ENCODE measurements around the gene NTM. TPM values are rescaled to one million over a fixed set of nuclear protein-coding genes. Genes with fewer than 3 reads are reported as not detected.

NTM gene
- total RNA-seq, 1 experiment from 2014 or later: 8.6 TPM

DNA sequence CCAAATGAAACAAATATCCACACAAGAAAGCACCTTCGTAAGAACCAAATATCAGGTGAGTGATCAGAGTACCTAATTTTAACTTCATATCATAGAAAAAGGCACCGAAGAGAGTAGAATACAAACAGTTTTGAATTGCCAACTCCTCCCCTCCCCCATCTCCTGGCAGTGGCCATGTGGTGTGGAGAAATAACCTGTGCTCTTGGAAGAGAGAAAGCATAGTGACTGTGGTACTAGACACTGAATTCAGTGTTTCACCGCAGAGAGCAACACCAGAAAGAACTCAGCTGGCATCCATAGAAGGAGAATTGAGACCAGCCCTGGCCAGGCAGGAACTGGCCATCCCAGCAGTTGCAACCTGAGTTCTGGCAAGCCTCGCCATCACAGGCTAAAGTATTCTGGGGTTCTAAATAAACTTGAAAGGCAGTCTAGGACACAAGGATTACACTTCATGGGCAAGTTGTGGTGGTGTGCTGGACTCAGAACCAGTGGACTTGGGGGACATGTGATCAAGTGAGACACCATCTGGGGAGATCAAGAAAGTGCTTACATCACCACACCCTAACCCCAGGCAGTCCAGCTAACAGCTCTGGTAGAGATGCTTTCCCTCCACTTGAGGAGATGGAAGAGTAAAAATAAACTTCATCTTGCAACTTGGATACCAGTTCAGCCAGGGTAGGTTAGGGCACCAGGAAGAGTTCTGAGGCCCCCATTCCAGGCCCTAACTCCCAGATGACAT is 1003.2 kb downstream of the NTM start:
- Histone ChIP-seq H3K4me1 (ENCODE audit: insufficient read depth, low read length, poor library complexity, severe bottlenecking) (no peaks in the 10 kb centered on the region), H3K27me3 (replicated peaks; ENCODE audit: insufficient read depth, low read depth, low read length, poor library complexity) (peaks cover 21% of the 10 kb centered on the region), H3K9me3 (ENCODE audit: low read depth, low read length, poor library complexity, severe bottlenecking) (peaks cover 12% of the 10 kb centered on the region), H3K27ac (ENCODE audit: low read depth, low read length, poor library complexity, severe bottlenecking) (no peak overlapping the region), H3K4me3 (ENCODE audit: low read depth, low read length, poor library complexity, severe bottlenecking) (no peak overlapping the region), H3K36me3 (ENCODE audit: insufficient read depth, low read length, poor library complexity, severe bottlenecking) (no peaks in the 10 kb centered on the region)
- POLR2A ChIA-PET (ENCODE audit: low non-redundant PET): no interaction called here
- intact Hi-C loops (cut with micrococcal nuclease; ENCODE audit: unreplicated experiment): no loop called here
- no peak for TF ChIP-seq EZH2 (IDR thresholded peaks at IDR 0.05; ENCODE audit: borderline replicate concordance, low read depth, low read length, poor library complexity, severe bottlenecking)
- TF ChIP-seq, protein P1, sequence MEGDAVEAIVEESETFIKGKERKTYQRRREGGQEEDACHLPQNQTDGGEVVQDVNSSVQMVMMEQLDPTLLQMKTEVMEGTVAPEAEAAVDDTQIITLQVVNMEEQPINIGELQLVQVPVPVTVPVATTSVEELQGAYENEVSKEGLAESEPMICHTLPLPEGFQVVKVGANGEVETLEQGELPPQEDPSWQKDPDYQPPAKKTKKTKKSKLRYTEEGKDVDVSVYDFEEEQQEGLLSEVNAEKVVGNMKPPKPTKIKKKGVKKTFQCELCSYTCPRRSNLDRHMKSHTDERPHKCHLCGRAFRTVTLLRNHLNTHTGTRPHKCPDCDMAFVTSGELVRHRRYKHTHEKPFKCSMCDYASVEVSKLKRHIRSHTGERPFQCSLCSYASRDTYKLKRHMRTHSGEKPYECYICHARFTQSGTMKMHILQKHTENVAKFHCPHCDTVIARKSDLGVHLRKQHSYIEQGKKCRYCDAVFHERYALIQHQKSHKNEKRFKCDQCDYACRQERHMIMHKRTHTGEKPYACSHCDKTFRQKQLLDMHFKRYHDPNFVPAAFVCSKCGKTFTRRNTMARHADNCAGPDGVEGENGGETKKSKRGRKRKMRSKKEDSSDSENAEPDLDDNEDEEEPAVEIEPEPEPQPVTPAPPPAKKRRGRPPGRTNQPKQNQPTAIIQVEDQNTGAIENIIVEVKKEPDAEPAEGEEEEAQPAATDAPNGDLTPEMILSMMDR (conservative IDR thresholded peaks at IDR 0.05; ENCODE audit: low read depth, low read length): no peak
- BruUV-seq (replicated peaks): no TSS peak
- CTCF ChIA-PET: no interaction called here
- DNase-seq (ENCODE audit: low spot score): no peak

DNA sequence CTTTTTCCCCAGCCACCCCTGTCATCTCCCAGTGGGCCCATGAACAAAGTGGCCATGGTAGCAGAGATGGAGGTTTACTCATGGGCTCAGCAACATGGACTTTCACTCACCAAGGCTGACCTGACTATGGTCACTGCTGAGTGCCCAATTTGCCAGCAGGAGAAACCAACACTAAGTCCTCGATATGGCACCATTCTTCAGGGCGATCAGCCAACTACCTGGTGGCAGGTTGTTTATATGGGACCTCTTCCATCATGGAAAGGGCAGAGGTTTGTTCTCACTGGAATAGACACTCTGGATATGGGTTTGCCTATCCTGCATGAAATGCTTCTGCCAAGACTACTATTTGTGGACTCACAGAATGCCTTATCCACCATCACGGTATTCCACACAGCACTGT is 1009.1 kb downstream of the NTM start:
- TF ChIP-seq, protein P1 (conservative IDR thresholded peaks at IDR 0.05; ENCODE audit: low read depth, low read length): no peak
- no peak for TF ChIP-seq EZH2 (IDR thresholded peaks at IDR 0.05; ENCODE audit: borderline replicate concordance, low read depth, low read length, poor library complexity, severe bottlenecking)
- no peaks in the 10 kb centered on the region for H3K9me3 ChIP-seq (ENCODE audit: low read depth, low read length, poor library complexity, severe bottlenecking)
- no peaks in the 10 kb centered on the region for H3K36me3 ChIP-seq (ENCODE audit: insufficient read depth, low read length, poor library complexity, severe bottlenecking)
- no peaks in the 10 kb centered on the region for H3K4me1 ChIP-seq (ENCODE audit: insufficient read depth, low read length, poor library complexity, severe bottlenecking)
- no peaks in the 10 kb centered on the region for H3K27me3 ChIP-seq (replicated peaks; ENCODE audit: insufficient read depth, low read depth, low read length, poor library complexity)
- POLR2A ChIA-PET (ENCODE audit: low non-redundant PET): no interaction called here
- DNase-seq (ENCODE audit: low spot score): no peak
- no peak overlapping the region for H3K4me3 ChIP-seq (ENCODE audit: low read depth, low read length, poor library complexity, severe bottlenecking)
- no TSS peak for BruUV-seq (replicated peaks)
- no peak overlapping the region for H3K27ac ChIP-seq (ENCODE audit: low read depth, low read length, poor library complexity, severe bottlenecking)
- CTCF ChIA-PET: no interaction called here
- intact Hi-C loops (cut with micrococcal nuclease; ENCODE audit: unreplicated experiment): no loop called here
